Prostate gland (tissue), 2 donors: ENCODE results near the gene BMAL1.

Experiments
- POLR2A ChIP-seq: fragments of 450-650 bp; IDR thresholded peaks from one replicate; pipeline ENCODE4 v1.6.1; 2016; ENCODE audit warnings: antibody characterized with exemption, mild to moderate bottlenecking
- POLR2AphosphoS5 ChIP-seq: sonication (generic); formaldehyde crosslinking; IDR thresholded peaks from one replicate; pipeline ENCODE4 v1.6.1; 2017; ENCODE audit warnings: antibody characterized with exemption
- TF ChIP-seq, protein P1 (sequence below), 4 experiments: fragments of 200-600 bp in 2 of 4; fragments of 450-650 bp in 2 of 4; sonication (generic) in 2 of 4; IDR thresholded peaks; 1 replicate in 3 of 4; 2 replicates in 1 of 4; pipeline ENCODE4 v1.5.1; 2016 to 2019; ENCODE audit warnings: antibody characterized with exemption in 4 of 4, mild to moderate bottlenecking in 2 of 4, moderate library complexity in 2 of 4

DNA sequence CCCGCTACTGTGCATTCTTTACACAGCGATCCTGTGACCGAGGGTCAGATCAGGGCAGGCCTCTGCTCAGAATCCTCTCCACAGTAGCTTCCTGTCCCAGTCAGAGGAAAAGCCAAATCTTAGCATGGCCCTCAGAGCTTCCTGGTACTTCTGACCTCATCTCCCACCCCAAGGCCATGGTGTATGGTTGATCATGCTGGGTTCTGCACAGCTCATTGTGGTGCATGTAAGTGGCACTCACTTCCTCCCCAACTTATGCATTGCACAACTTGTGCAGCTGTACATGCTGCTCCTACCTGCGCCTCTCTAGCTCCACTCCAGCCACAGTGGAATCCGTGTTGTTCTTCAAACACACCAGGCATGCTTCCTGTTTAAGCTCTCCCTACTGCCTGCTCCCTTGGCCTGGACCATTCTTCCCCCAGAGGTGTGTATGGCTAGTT is 20.3 kb downstream of the BMAL1 start:
- TF ChIP-seq POLR2A, result no peak
- TF ChIP-seq, protein P1, sequence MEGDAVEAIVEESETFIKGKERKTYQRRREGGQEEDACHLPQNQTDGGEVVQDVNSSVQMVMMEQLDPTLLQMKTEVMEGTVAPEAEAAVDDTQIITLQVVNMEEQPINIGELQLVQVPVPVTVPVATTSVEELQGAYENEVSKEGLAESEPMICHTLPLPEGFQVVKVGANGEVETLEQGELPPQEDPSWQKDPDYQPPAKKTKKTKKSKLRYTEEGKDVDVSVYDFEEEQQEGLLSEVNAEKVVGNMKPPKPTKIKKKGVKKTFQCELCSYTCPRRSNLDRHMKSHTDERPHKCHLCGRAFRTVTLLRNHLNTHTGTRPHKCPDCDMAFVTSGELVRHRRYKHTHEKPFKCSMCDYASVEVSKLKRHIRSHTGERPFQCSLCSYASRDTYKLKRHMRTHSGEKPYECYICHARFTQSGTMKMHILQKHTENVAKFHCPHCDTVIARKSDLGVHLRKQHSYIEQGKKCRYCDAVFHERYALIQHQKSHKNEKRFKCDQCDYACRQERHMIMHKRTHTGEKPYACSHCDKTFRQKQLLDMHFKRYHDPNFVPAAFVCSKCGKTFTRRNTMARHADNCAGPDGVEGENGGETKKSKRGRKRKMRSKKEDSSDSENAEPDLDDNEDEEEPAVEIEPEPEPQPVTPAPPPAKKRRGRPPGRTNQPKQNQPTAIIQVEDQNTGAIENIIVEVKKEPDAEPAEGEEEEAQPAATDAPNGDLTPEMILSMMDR (IDR thresholded peaks at IDR 0.05), result no peak
- no peak for TF ChIP-seq POLR2AphosphoS5
